IPS-NIHi7 (cell line): ENCODE results near the gene ARHGAP40.
"Not testable (repeated sequence)": the region's sequence is repeated elsewhere in the genome, so short reads cannot be mapped to it uniquely, and the experiment has no call there.

Source experiments
- DNase-seq: peaks from one replicate; pipeline ENCODE4 v3.0.0; 2012; ENCODE audit warnings: mixed read lengths; ENCODE audit errors: extremely low spot score

The ARHGAP40 gene

GRCh38 chr20:38588303-38588702, 13.3 kb upstream of the ARHGAP40 start:
- DNase-seq = no peak

GRCh38 chr20:38589351-38589750, 12.3 kb upstream of the ARHGAP40 start:
- DNase-seq = no peak

- no peak for DNase-seq
Observed at GRCh38 chr20:38589967-38590675, 11.5 kb upstream of the ARHGAP40 start.

- DNase-seq = peak; percentile 53
Observed at GRCh38 chr20:38590676-38591473, 10.7 kb upstream of the ARHGAP40 start.

- DNase-seq = no peak
Observed at GRCh38 chr20:38591474-38592410, 9.9 kb upstream of the ARHGAP40 start.

GRCh38 chr20:38592411-38592790, 9.2 kb upstream of the ARHGAP40 start:
- DNase-seq = not testable (repeated sequence)

- not testable (repeated sequence) for DNase-seq
Observed at GRCh38 chr20:38594281-38594680, 7.3 kb upstream of the ARHGAP40 start.

GRCh38 chr20:38595886-38596285, 5.7 kb upstream of the ARHGAP40 start:
- not testable (repeated sequence) for DNase-seq

GRCh38 chr20:38599410-38599882, 2.2 kb upstream of the ARHGAP40 start:
- peak; percentile 43 for DNase-seq

- no peak for DNase-seq
Observed at GRCh38 chr20:38600057-38600456, 1.6 kb upstream of the ARHGAP40 start.

- no peak for DNase-seq
Observed at GRCh38 chr20:38602185-38602581, 574 bp downstream of the ARHGAP40 start.

GRCh38 chr20:38603286-38603685, 1.7 kb downstream of the ARHGAP40 start:
- no peak for DNase-seq

- peak; percentile 51 for DNase-seq
Observed at GRCh38 chr20:38604873-38605303, 3.3 kb downstream of the ARHGAP40 start.

- DNase-seq = peak; percentile 47
Observed at GRCh38 chr20:38607351-38607750, 5.7 kb downstream of the ARHGAP40 start.

- DNase-seq = no peak
Observed at GRCh38 chr20:38608188-38608587, 6.6 kb downstream of the ARHGAP40 start.

GRCh38 chr20:38609815-38610214, 8.2 kb downstream of the ARHGAP40 start:
- DNase-seq = no peak

- DNase-seq = no peak
Observed at GRCh38 chr20:38610521-38610920, 8.9 kb downstream of the ARHGAP40 start.

- no peak for DNase-seq
Observed at GRCh38 chr20:38612751-38613515, 11.3 kb downstream of the ARHGAP40 start.

GRCh38 chr20:38615283-38615682, 13.7 kb downstream of the ARHGAP40 start:
- DNase-seq = no peak

- no peak for DNase-seq
Observed at GRCh38 chr20:38616457-38616856, 14.8 kb downstream of the ARHGAP40 start.
